Fibroblast of lung (primary cell): ENCODE results near the gene TMEM229A.
A peak's percentile ranks its signal among the peaks of the same experiment; 100 is the strongest.

Source experiments
- CTCF ChIP-seq, 2 donors: IDR thresholded peaks in 1 of 2; conservative IDR thresholded peaks in 1 of 2; 1 replicate in 1 of 2; 2 replicates in 1 of 2; pipeline ENCODE4 v1.5.1; 2011 to 2012; ENCODE audit warnings: low read length in 2 of 2, control low read depth in 1 of 2, inconsistent platforms in 1 of 2, low read depth in 1 of 2, mild to moderate bottlenecking in 1 of 2
- EZH2 ChIP-seq: IDR thresholded peaks from 2 replicates; pipeline ENCODE4 v1.5.1; 2012; ENCODE audit warnings: low read length, control low read depth, mild to moderate bottlenecking; ENCODE audit errors: missing control alignments

GRCh38 chr7:124032369-124033094, at the start of gene TMEM229A:
- TF ChIP-seq CTCF (conservative IDR thresholded peaks at IDR 0.05 in 1 of 2, IDR thresholded peaks at IDR 0.05 in 1 of 2; ENCODE audit: low read depth in 1 of 2, low read length in 2 of 2) (no peak), EZH2 (peak; percentile 60)
